Neural progenitor cell (in vitro differentiated cells): ENCODE data around the gene FBXW5. TPM values are rescaled to one million over a fixed set of nuclear protein-coding genes. Genes with fewer than 3 reads are reported as not detected.

ENCODE experiments used
- DNase-seq: peaks from one replicate; pipeline ENCODE4 v3.0.0-alpha.2; 2016; ENCODE audit warnings: low spot score
- H2AFZ ChIP-seq: fragments of 200-600 bp; sonication (generic); replicated peaks from 2 replicates; pipeline ENCODE4 v1.6.1; 2016; ENCODE audit warnings: antibody characterized with exemption
- H3F3A ChIP-seq: fragments of 200-600 bp; sonication (generic); 2 replicates; pipeline ENCODE4 v1.6.1; 2016; ENCODE audit warnings: antibody characterized with exemption, low read depth
- H3K27ac ChIP-seq: fragments of 200-600 bp; sonication (generic); 2 replicates; pipeline ENCODE4 v1.5.1; 2016; ENCODE audit warnings: mild to moderate bottlenecking
- H3K27me3 ChIP-seq: fragments of 200-600 bp; sonication (generic); 2 replicates; pipeline ENCODE4 v1.6.1; 2016; ENCODE audit warnings: mild to moderate bottlenecking, moderate library complexity
- H3K36me3 ChIP-seq: fragments of 200-600 bp; sonication (generic); 2 replicates; pipeline ENCODE4 v1.5.1; 2016
- H3K4me1 ChIP-seq: fragments of 200-600 bp; sonication (generic); 2 replicates; pipeline ENCODE4 v1.6.1; 2016; ENCODE audit warnings: mixed run types
- H3K4me2 ChIP-seq: fragments of 200-600 bp; sonication (generic); 2 replicates; pipeline ENCODE4 v1.6.1; 2016
- H3K4me3 ChIP-seq: fragments of 200-600 bp; sonication (generic); 2 replicates; pipeline ENCODE4 v1.5.1; 2016
- H3K79me2 ChIP-seq: fragments of 200-600 bp; sonication (generic); 2 replicates; pipeline ENCODE4 v1.6.1; 2016; ENCODE audit warnings: low read depth
- H3K9ac ChIP-seq: fragments of 200-600 bp; sonication (generic); 2 replicates; pipeline ENCODE4 v1.6.1; 2016
- H3K9me3 ChIP-seq: fragments of 200-600 bp; sonication (generic); 2 replicates; pipeline ENCODE4 v1.5.1; 2016; ENCODE audit warnings: low read depth
- H4K20me1 ChIP-seq: fragments of 200-600 bp; sonication (generic); 2 replicates; pipeline ENCODE4 v1.6.1; 2016; ENCODE audit warnings: low read depth
- H3K27ac Mint-ChIP-seq: 3 replicates; pipeline ENCODE4 v1.8.0; 2021; ENCODE audit warnings: mixed read lengths
- H3K27me3 Mint-ChIP-seq: 2 replicates; pipeline ENCODE4 v1.8.0; 2022; ENCODE audit warnings: low read depth, mild to moderate bottlenecking, inconsistent platforms, moderate library complexity, mixed read lengths; ENCODE audit not compliant: insufficient read depth
- H3K36me3 Mint-ChIP-seq: 3 replicates; pipeline ENCODE4 v1.8.0; 2021; ENCODE audit warnings: mixed read lengths
- H3K4me1 Mint-ChIP-seq: 3 replicates; pipeline ENCODE4 v1.8.0; 2021; ENCODE audit warnings: mixed read lengths
- H3K4me3 Mint-ChIP-seq: 3 replicates; pipeline ENCODE4 v1.8.0; 2021; ENCODE audit warnings: mild to moderate bottlenecking, moderate library complexity, mixed read lengths
- H3K9me3 Mint-ChIP-seq: 3 replicates; pipeline ENCODE4 v1.8.0; 2020; ENCODE audit warnings: mixed read lengths
- EZH2 ChIP-seq: fragments of 200-600 bp; sonication (generic); IDR thresholded peaks from 2 replicates; pipeline ENCODE4 v1.6.1; 2017; ENCODE audit warnings: antibody characterized with exemption, mild to moderate bottlenecking, moderate library complexity
- EZH2phosphoT487 ChIP-seq: fragments of 200-600 bp; sonication (generic); IDR thresholded peaks from 2 replicates; pipeline ENCODE4 v1.6.1; 2017; ENCODE audit warnings: antibody characterized with exemption
- total RNA-seq: library from RNA; depleted of rRNA; stranded (reverse); fragments of >200 nt; gene quantifications from 2 replicates; pipeline ENCODE4 v1.2.3, GENCODE V29; 2015; ENCODE audit warnings: low replicate concordance
- TF ChIP-seq, protein P1 (sequence below): fragments of 200-600 bp; sonication (generic); IDR thresholded peaks from 2 replicates; pipeline ENCODE4 v1.5.1; 2017; ENCODE audit warnings: antibody characterized with exemption, mild to moderate bottlenecking

FBXW5 gene
- total RNA-seq, 1 donor from 2014 or later = 21.5 TPM

DNA sequence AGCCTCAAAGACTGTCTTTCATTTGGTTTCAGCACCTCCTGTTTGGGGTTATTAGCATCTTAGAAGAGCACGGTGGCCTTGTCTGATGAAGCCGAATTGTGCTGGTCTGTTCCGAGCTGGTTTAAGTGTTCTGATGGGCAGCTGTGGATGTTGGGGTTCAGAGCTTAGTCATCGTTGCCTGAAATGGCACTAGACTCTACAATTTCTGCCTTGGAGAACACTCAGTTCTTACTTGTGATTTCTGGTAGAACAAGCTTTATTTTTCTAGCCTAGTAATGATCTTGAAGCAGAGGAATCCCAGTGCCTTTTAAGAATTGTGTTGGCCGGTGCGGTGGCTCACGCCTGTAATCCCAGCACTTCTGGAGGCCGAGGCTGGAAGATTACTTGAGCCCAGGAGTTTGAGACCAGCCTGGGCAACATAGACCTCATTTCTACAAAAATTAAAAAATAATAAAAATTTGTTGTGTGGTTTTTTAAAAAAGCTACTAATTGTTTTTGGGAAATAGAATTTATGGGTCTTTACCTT is 7.8 kb downstream of the FBXW5 start:
- H3K79me2 ChIP-seq = no peaks in the 10 kb centered on the region
- no peaks in the 10 kb centered on the region for H3K36me3 ChIP-seq
- TF ChIP-seq EZH2phosphoT487 = no peak
- no peak for TF ChIP-seq EZH2
- TF ChIP-seq, protein P1, sequence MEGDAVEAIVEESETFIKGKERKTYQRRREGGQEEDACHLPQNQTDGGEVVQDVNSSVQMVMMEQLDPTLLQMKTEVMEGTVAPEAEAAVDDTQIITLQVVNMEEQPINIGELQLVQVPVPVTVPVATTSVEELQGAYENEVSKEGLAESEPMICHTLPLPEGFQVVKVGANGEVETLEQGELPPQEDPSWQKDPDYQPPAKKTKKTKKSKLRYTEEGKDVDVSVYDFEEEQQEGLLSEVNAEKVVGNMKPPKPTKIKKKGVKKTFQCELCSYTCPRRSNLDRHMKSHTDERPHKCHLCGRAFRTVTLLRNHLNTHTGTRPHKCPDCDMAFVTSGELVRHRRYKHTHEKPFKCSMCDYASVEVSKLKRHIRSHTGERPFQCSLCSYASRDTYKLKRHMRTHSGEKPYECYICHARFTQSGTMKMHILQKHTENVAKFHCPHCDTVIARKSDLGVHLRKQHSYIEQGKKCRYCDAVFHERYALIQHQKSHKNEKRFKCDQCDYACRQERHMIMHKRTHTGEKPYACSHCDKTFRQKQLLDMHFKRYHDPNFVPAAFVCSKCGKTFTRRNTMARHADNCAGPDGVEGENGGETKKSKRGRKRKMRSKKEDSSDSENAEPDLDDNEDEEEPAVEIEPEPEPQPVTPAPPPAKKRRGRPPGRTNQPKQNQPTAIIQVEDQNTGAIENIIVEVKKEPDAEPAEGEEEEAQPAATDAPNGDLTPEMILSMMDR = no peak
- Mint-ChIP-seq H3K4me3 (no peak overlapping the region), H3K9me3 (peaks cover 4% of the 10 kb centered on the region), H3K4me1 (peaks cover 3% of the 10 kb centered on the region), H3K36me3 (peaks cover 36% of the 10 kb centered on the region), H3K27me3 (peaks cover 8% of the 10 kb centered on the region), H3K27ac (no peak overlapping the region)
- no peaks in the 10 kb centered on the region for H3K4me1 ChIP-seq
- H3K9me3 ChIP-seq = no peaks in the 10 kb centered on the region
- H3K4me3 ChIP-seq = no peak overlapping the region
- no peak overlapping the region for H3K27ac ChIP-seq
- H4K20me1 ChIP-seq = peaks cover 7% of the 10 kb centered on the region
- no peak for DNase-seq
- no peaks in the 10 kb centered on the region for H3K27me3 ChIP-seq
- no peak overlapping the region for H2AFZ ChIP-seq
- H3F3A ChIP-seq = peaks cover 4% of the 10 kb centered on the region
- no peak overlapping the region for H3K4me2 ChIP-seq
- no peak overlapping the region for H3K9ac ChIP-seq

DNA sequence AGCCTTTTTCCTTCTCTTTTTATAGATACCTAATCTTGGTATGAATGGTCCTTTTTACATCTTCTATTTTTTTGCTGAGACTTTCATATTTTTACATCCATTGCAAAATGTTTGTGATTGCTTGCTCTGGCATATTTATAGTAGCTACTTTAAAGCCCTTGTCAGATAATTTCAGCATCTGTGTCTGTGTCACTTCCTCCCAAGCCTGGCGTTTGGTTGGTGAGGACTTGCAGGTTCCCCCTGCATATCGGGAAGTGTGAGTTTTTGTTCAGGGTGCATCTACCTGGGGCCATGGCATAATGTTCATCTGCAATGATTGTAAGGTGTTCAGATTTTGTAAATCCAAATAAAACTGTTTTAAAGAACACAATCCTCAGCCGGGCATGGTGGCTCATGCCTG is 8.9 kb downstream of the FBXW5 start:
- H3F3A ChIP-seq = peaks cover 4% of the 10 kb centered on the region
- Mint-ChIP-seq H3K9me3 (peaks cover 5% of the 10 kb centered on the region), H3K27me3 (peaks cover 7% of the 10 kb centered on the region), H3K4me1 (peaks cover 3% of the 10 kb centered on the region), H3K27ac (no peak overlapping the region), H3K36me3 (peaks cover 39% of the 10 kb centered on the region), H3K4me3 (no peak overlapping the region)
- H3K79me2 ChIP-seq = no peaks in the 10 kb centered on the region
- H2AFZ ChIP-seq = no peak overlapping the region
- peaks cover 5% of the 10 kb centered on the region for H4K20me1 ChIP-seq
- H3K9me3 ChIP-seq = no peaks in the 10 kb centered on the region
- H3K4me2 ChIP-seq = no peak overlapping the region
- no peak for DNase-seq
- H3K27ac ChIP-seq = no peak overlapping the region
- TF ChIP-seq EZH2phosphoT487 (no peak), EZH2 (no peak)
- TF ChIP-seq, protein P1 = no peak
- H3K4me3 ChIP-seq = no peak overlapping the region
- H3K27me3 ChIP-seq = no peaks in the 10 kb centered on the region
- H3K36me3 ChIP-seq = no peaks in the 10 kb centered on the region
- no peak overlapping the region for H3K9ac ChIP-seq
- no peaks in the 10 kb centered on the region for H3K4me1 ChIP-seq

DNA sequence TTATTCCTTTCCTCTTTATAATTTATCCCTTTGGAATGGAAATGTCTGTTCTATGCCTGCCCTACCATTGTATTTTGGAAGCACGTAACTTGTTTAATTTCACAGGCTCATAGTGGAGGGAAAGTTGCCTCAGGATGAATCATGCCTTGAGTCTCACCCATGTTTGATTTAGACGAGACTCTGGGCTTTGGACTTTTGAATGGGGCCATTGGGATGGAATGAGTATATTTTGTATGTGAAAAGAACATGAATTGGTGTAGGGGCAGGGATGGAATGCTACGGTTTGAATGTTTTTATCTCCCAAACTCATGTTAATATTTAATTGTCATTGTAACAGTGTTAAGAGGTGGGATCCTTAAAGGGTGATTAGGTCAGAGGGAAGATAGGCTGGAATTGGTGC is 10.3 kb downstream of the FBXW5 start:
- H3K4me1 Mint-ChIP-seq = peaks cover 3% of the 10 kb centered on the region
- Histone ChIP-seq H3K9me3 (no peaks in the 10 kb centered on the region), H3K27me3 (no peaks in the 10 kb centered on the region), H3K27ac (no peak overlapping the region), H3K4me3 (no peak overlapping the region), H2AFZ (no peak overlapping the region), H3K4me1 (no peaks in the 10 kb centered on the region), H4K20me1 (no peaks in the 10 kb centered on the region), H3K36me3 (no peaks in the 10 kb centered on the region), H3K9ac (no peak overlapping the region), H3K79me2 (no peaks in the 10 kb centered on the region), H3K4me2 (no peak overlapping the region), H3F3A (peaks cover 4% of the 10 kb centered on the region)
- H3K9me3 Mint-ChIP-seq = peaks cover 5% of the 10 kb centered on the region
- H3K4me3 Mint-ChIP-seq = no peak overlapping the region
- peaks cover 5% of the 10 kb centered on the region for H3K27me3 Mint-ChIP-seq
- peaks cover 38% of the 10 kb centered on the region for H3K36me3 Mint-ChIP-seq
- H3K27ac Mint-ChIP-seq = no peak overlapping the region
- no peak for DNase-seq
- TF ChIP-seq EZH2 (no peak), EZH2phosphoT487 (no peak)
- TF ChIP-seq, protein P1 = no peak
